H1 (cell line): ENCODE results near the gene GLG1. TPM values are rescaled to one million over a fixed set of nuclear protein-coding genes. Genes with fewer than 3 reads are reported as not detected.

ENCODE experiments used
- CTCF ChIA-PET: fragments of 300-600 bp; sonication (Branson Sonifier 250); formaldehyde crosslinking; loops from one replicate; lab custom pipeline; 2021; ENCODE audit not compliant: partially characterized antibody; lab: Charles Lee
- POLR2A ChIA-PET: fragments of 300-600 bp; sonication (Branson Sonifier 250); formaldehyde crosslinking; loops from one replicate; lab custom pipeline; 2021; ENCODE audit warnings: inconsistent platforms; ENCODE audit not compliant: partially characterized antibody; lab: Charles Lee
- DNase-seq, 2 experiments: peaks; one replicate each; pipeline versions ENCODE4 v3.0.0 to v3.0.0-alpha.2; 2010 to 2022; ENCODE audit warnings: low spot score in 2 of 2, low read depth in 1 of 2, mixed read lengths in 1 of 2
- FAIRE-seq: peaks from 2 replicates; lab custom pipeline; 2011; peaks lifted over from hg19 to GRCh38; lab: Jason Lieb, UNC
- H2AFZ ChIP-seq: 2 replicates; pipeline ENCODE4 v1.8.1; 2012; ENCODE audit warnings: low read length, inconsistent platforms
- H2AK5ac ChIP-seq: 2 replicates; pipeline ENCODE4 v1.6.1; 2013; ENCODE audit warnings: low read depth, low read length
- H2BK120ac ChIP-seq: replicated peaks from 2 replicates; pipeline ENCODE3; 2013; ENCODE audit warnings: low read depth, low read length, inconsistent platforms
- H2BK12ac ChIP-seq: 2 replicates; pipeline ENCODE4 v1.6.1; 2013; ENCODE audit warnings: low read depth, low read length
- H2BK15ac ChIP-seq: 2 replicates; pipeline ENCODE4 v1.6.1; 2013; ENCODE audit warnings: low read length
- H2BK20ac ChIP-seq: 2 replicates; pipeline ENCODE4 v1.6.1; 2013; ENCODE audit warnings: low read length
- H2BK5ac ChIP-seq: 2 replicates; pipeline ENCODE4 v1.6.1; 2013; ENCODE audit warnings: low read depth, low read length
- H3K14ac ChIP-seq: 2 replicates; pipeline ENCODE4 v1.6.1; 2013; ENCODE audit warnings: inconsistent platforms; ENCODE audit not compliant: insufficient read length
- H3K18ac ChIP-seq: 2 replicates; pipeline ENCODE4 v1.6.1; 2013; ENCODE audit warnings: low read length; ENCODE audit errors: extremely low read depth
- H3K23ac ChIP-seq: 2 replicates; pipeline ENCODE4 v1.6.1; 2013; ENCODE audit warnings: inconsistent platforms; ENCODE audit not compliant: insufficient read length
- H3K23me2 ChIP-seq: 2 replicates; pipeline ENCODE4 v1.6.1; 2013; ENCODE audit warnings: low read depth, low read length
- H3K27ac ChIP-seq: 2 replicates; pipeline ENCODE4 v1.6.1; 2011; ENCODE audit warnings: low read depth, low read length, inconsistent platforms
- H3K27me3 ChIP-seq, 4 experiments: replicated peaks in 1 of 4; 1 replicate in 1 of 4; 2 replicates in 3 of 4; pipeline versions ENCODE4 v1.6.1 to v1.8.1; 2011 to 2013; ENCODE audit warnings: low read length in 3 of 4, mild to moderate bottlenecking in 3 of 4, inconsistent platforms in 2 of 4, mixed read lengths in 2 of 4, moderate library complexity in 1 of 4; ENCODE audit not compliant: control insufficient read depth in 3 of 4, insufficient read depth in 3 of 4; ENCODE audit errors: extremely low read depth in 1 of 4
- H3K36me3 ChIP-seq, 4 experiments: 2 replicates each; pipeline versions ENCODE4 v1.6.1 to v1.8.1; 2011 to 2013; ENCODE audit warnings: mild to moderate bottlenecking in 4 of 4, low read length in 3 of 4, moderate library complexity in 2 of 4, control low read depth in 1 of 4, inconsistent platforms in 1 of 4; ENCODE audit not compliant: insufficient read depth in 4 of 4, control insufficient read depth in 2 of 4
- H3K4ac ChIP-seq: replicated peaks from 2 replicates; pipeline ENCODE3; 2013; ENCODE audit warnings: low read length, low read depth, mixed read lengths, inconsistent platforms; ENCODE audit not compliant: insufficient read length
- H3K4me1 ChIP-seq, 4 experiments: replicated peaks in 1 of 4; 1 replicate in 1 of 4; 2 replicates in 3 of 4; pipeline versions ENCODE4 v1.6.1 to v1.8.1; 2011 to 2013; ENCODE audit warnings: low read length in 3 of 4, inconsistent platforms in 2 of 4, mixed read lengths in 1 of 4; ENCODE audit not compliant: insufficient read depth in 4 of 4, control insufficient read depth in 3 of 4
- H3K4me2 ChIP-seq, 2 experiments: 2 replicates each; pipeline versions ENCODE4 v1.6.1 to v1.8.1; 2011 to 2013; ENCODE audit warnings: low read depth in 2 of 2, low read length in 2 of 2, control low read depth in 1 of 2, inconsistent platforms in 1 of 2, mild to moderate bottlenecking in 1 of 2; ENCODE audit not compliant: insufficient read depth in 1 of 2
- H3K4me3 ChIP-seq, 4 experiments: fragments of 200-600, 300-600 bp in 1 of 4; sonication (generic), shearing (Covaris generic), sonication (Bioruptor Twin) in 1 of 4; 2 replicates each; pipeline versions ENCODE4 v1.5.1 to v1.8.1; 2011 to 2016; ENCODE audit warnings: low read length in 4 of 4, low read depth in 3 of 4, control low read depth in 2 of 4, inconsistent platforms in 2 of 4, mild to moderate bottlenecking in 2 of 4, mixed read lengths in 1 of 4, moderate library complexity in 1 of 4; ENCODE audit not compliant: insufficient read depth in 2 of 4; ENCODE audit errors: extremely low read depth in 1 of 4
- H3K56ac ChIP-seq: replicated peaks from 2 replicates; pipeline ENCODE3; 2013; ENCODE audit warnings: low read depth, mild to moderate bottlenecking, mixed read lengths, low read length, inconsistent platforms; ENCODE audit not compliant: insufficient read length
- H3K79me1 ChIP-seq: 2 replicates; pipeline ENCODE4 v1.6.1; 2013; ENCODE audit warnings: low read depth, low read length, control low read depth
- H3K79me2 ChIP-seq, 2 experiments: 2 replicates each; pipeline versions ENCODE4 v1.6.1 to v1.8.1; 2012 to 2013; ENCODE audit warnings: low read length in 2 of 2, mild to moderate bottlenecking in 2 of 2, inconsistent platforms in 1 of 2; ENCODE audit not compliant: insufficient read depth in 2 of 2, control insufficient read depth in 1 of 2
- H3K9ac ChIP-seq, 4 experiments: replicated peaks in 1 of 4; 1 replicate in 1 of 4; 2 replicates in 3 of 4; pipeline versions ENCODE4 v1.6.1 to v1.8.1; 2011 to 2013; ENCODE audit warnings: low read depth in 3 of 4, low read length in 3 of 4, control low read depth in 2 of 4, mild to moderate bottlenecking in 2 of 4, moderate library complexity in 2 of 4, inconsistent platforms in 1 of 4; ENCODE audit errors: extremely low read depth in 1 of 4
- H3K9me3 ChIP-seq, 2 experiments: 2 replicates each; pipeline versions ENCODE4 v1.6.1 to v1.8.1; 2012 to 2013; ENCODE audit warnings: mild to moderate bottlenecking in 2 of 2, moderate library complexity in 2 of 2, control low read depth in 1 of 2, inconsistent platforms in 1 of 2, low read depth in 1 of 2, low read length in 1 of 2, mixed read lengths in 1 of 2; ENCODE audit not compliant: insufficient read depth in 2 of 2
- H4K20me1 ChIP-seq, 2 experiments: replicated peaks in 1 of 2; 2 replicates each; pipeline versions ENCODE3 to v1.8.1; 2011 to 2013; ENCODE audit warnings: inconsistent platforms in 2 of 2, low read length in 2 of 2, mild to moderate bottlenecking in 1 of 2; ENCODE audit not compliant: insufficient read depth in 2 of 2, control insufficient read depth in 1 of 2
- H4K5ac ChIP-seq: 2 replicates; pipeline ENCODE4 v1.6.1; 2013; ENCODE audit warnings: low read length, low read depth, mixed read lengths, inconsistent platforms; ENCODE audit not compliant: insufficient read length
- H4K8ac ChIP-seq: 2 replicates; pipeline ENCODE4 v1.8.0; 2013; ENCODE audit warnings: mild to moderate bottlenecking, moderate library complexity, low read length, inconsistent platforms; ENCODE audit not compliant: insufficient read depth; ENCODE audit errors: extremely low read depth
- H4K91ac ChIP-seq: replicated peaks from 2 replicates; pipeline ENCODE3; 2013; ENCODE audit warnings: low read length, mixed read lengths, inconsistent platforms; ENCODE audit not compliant: insufficient read length
- CREB1 ChIP-seq: IDR thresholded peaks from 2 replicates; pipeline ENCODE4 v1.6.1; 2012; ENCODE audit warnings: inconsistent platforms
- GABPA ChIP-seq: IDR thresholded peaks from 2 replicates; pipeline ENCODE4 v1.6.1; 2011; ENCODE audit warnings: mild to moderate bottlenecking, low read length, moderate library complexity, borderline replicate concordance; ENCODE audit not compliant: insufficient read depth
- NRF1 ChIP-seq: IDR thresholded peaks from 2 replicates; pipeline ENCODE4 v1.6.1; 2011; ENCODE audit warnings: mild to moderate bottlenecking, low read depth, low read length, improper control_type of control experiment
- POU5F1 ChIP-seq: IDR thresholded peaks from 2 replicates; pipeline ENCODE4 v1.6.1; 2011; ENCODE audit warnings: low read depth, mild to moderate bottlenecking, low read length, moderate library complexity
- RNF2 ChIP-seq: fragments of 200-900, 300-1000 bp; sonication (generic); IDR thresholded peaks from 2 replicates; pipeline ENCODE4 v1.7.1; 2016; ENCODE audit warnings: borderline replicate concordance, low read depth, mild to moderate bottlenecking, antibody characterized with exemption, low read length; ENCODE audit not compliant: poor library complexity, severe bottlenecking; ENCODE audit errors: missing control alignments
- SAP30 ChIP-seq: fragments of 300-600 bp; sonication (generic); IDR thresholded peaks from 2 replicates; pipeline ENCODE4 v1.7.1; 2012; ENCODE audit warnings: low read length, moderate library complexity, mild to moderate bottlenecking, inconsistent platforms; ENCODE audit not compliant: insufficient read depth, insufficient replicate concordance
- SUZ12 ChIP-seq: fragments of 200-600 bp; sonication (generic); IDR thresholded peaks from 2 replicates; pipeline ENCODE4 v1.6.1; 2012; ENCODE audit warnings: mild to moderate bottlenecking, inconsistent platforms, low read length, moderate library complexity, mixed read lengths
- ZNF274 ChIP-seq: IDR thresholded peaks from 2 replicates; pipeline ENCODE4 v1.7.0; 2012; ENCODE audit warnings: low read length, borderline replicate concordance; ENCODE audit errors: extremely low read depth
- WGBS, 2 experiments: shearing (Covaris generic) in 1 of 2; methylation state at CpG; one replicate each; pipeline versions ENCODE4 v1.1.6 to v1.1.7; 2013 to 2015; ENCODE audit warnings: low lambda C conversion rate in 2 of 2, mixed read lengths in 2 of 2, inconsistent platforms in 1 of 2, low coverage in 1 of 2, missing lambda C conversion rate in 1 of 2; ENCODE audit not compliant: insufficient replicate concordance in 2 of 2, insufficient coverage in 1 of 2, insufficient read length in 1 of 2; ENCODE audit errors: extremely low coverage in 1 of 2, missing lambda C conversion rate in 1 of 2; 5-methylcytosine and 5-hydroxymethylcytosine counted together
- polyA plus RNA-seq, 7 experiments: library from polyadenylated mRNA; depleted of rRNA in 3 of 7; stranded (reverse) in 5 of 7; unstranded in 2 of 7; fragments of >200 nt in 5 of 7; fragments of 200-250 nt in 2 of 7; gene quantifications; 1 replicate in 5 of 7; 2 replicates in 1 of 7; 4 replicates in 1 of 7; pipeline versions ENCODE4 v1.2.1 to v1.2.3, GENCODE V29; 2011 to 2013; ENCODE audit warnings: missing spikeins in 2 of 7, mixed read lengths in 2 of 7
- total RNA-seq: library from RNA; stranded (reverse); fragmentation: NEBNext Ultra II Directional; extraction: Animal tissue kit (Norgen Biotek cat#: 25700); gene quantifications from 2 replicates; pipeline ENCODE4 v1.2.1, GENCODE V29; 2021
- TF ChIP-seq, protein P1 (sequence below): IDR thresholded peaks from 2 replicates; pipeline ENCODE4 v1.6.1; 2012; ENCODE audit warnings: low read length, inconsistent platforms

GLG1 gene
- total and polyA plus RNA-seq, 2 of the 8 experiments (the other 6 are each of a cell fraction or from before 2014, with no cell fraction given), result 53.4 to 139 TPM

DNA sequence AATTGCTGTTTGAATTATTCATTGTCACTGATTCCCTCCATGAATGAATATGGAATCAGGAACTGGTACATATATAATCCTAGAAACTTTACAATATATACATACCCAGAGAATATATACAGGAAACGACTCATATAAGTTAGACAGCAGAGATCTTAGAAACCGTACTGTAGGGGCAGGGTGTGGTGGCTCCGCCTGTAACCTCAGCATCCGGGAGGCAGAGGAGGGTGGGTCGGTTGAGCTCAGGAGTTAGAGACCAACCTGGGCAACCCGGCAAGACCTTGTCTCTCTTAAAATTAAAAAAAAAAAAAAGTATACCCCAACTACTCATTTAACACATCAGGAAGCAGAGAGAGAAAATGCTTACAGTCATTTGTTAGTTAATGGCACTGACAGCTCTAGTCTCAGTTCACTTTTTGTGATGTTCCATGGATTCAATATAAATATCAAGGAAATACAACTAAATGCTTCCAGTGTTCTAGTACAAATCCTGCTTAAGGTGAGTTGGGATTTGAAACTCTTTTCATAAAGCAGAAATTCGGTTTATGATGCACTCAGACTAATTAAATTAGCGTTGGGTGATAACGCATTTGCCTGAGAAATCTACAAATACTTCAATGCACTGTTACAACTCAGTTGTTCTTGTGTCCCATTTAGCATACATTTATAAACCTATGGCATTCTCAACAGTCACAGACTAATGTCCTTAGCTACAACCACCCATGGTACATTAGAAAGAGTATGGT lies 5.6 kb downstream of the GLG1 start:
- Histone ChIP-seq H4K5ac (no peak overlapping the region), H2BK120ac (no peak overlapping the region), H3K4me2 (no peak overlapping the region), H3K4ac (no peak overlapping the region), H4K8ac (no peak overlapping the region), H3K27ac (no peak overlapping the region), H3K79me1 (peaks cover 3% of the 10 kb centered on the region; the same call in 1 of the 2 replicates), H3K4me1 (peaks cover 0 to 2% (median 0%) of the 10 kb centered on the region in 4 experiments; a peak in 3 of 7 replicates), H3K14ac (no peak overlapping the region), H3K9ac (no peak overlapping the region), H2BK12ac (no peak overlapping the region), H3K9me3 (no peaks in the 10 kb centered on the region), H3K27me3 (no peaks in the 10 kb centered on the region), H2AFZ (no peak overlapping the region), H4K91ac (no peak overlapping the region), H3K56ac (no peak overlapping the region), H2BK5ac (no peak overlapping the region), H3K18ac (no peak overlapping the region), H2AK5ac (no peak overlapping the region), H4K20me1 (peaks cover 7 to 9% of the 10 kb centered on the region in 2 experiments), H3K4me3 (no peak overlapping the region), H3K36me3 (no peaks in the 10 kb centered on the region), H2BK15ac (no peak overlapping the region), H2BK20ac (no peak overlapping the region), H3K23me2 (peaks cover 3% of the 10 kb centered on the region; the same call in 1 of the 2 replicates), H3K79me2 (peaks cover 25 to 96% of the 10 kb centered on the region in 2 experiments), H3K23ac (no peak overlapping the region)
- ChIA-PET CTCF (interaction anchor here (1.2 kb wide), 1 partner anchor 16 kb away, joined by 4 read pairs; no protein-coding TSS in a partner anchor), POLR2A (interaction anchor here (0.8 to 1.3 kb wide), 3 partner anchors 11 to 25 kb away, joined by 3 to 4 read pairs (median 3); no protein-coding TSS in a partner anchor)
- DNase-seq (no peak), FAIRE-seq (no peak)
- WGBS, 2 experiments, result 87% methylated on average over 9 of the region's 9 CpGs; no CpG with 5 or more reads in 1 of the 2 experiments
- TF ChIP-seq CREB1 (no peak), RNF2 (no peak), SAP30 (no peak), ZNF274 (no peak), NRF1 (no peak), GABPA (no peak), SUZ12 (no peak), POU5F1 (no peak)
- TF ChIP-seq, protein P1, sequence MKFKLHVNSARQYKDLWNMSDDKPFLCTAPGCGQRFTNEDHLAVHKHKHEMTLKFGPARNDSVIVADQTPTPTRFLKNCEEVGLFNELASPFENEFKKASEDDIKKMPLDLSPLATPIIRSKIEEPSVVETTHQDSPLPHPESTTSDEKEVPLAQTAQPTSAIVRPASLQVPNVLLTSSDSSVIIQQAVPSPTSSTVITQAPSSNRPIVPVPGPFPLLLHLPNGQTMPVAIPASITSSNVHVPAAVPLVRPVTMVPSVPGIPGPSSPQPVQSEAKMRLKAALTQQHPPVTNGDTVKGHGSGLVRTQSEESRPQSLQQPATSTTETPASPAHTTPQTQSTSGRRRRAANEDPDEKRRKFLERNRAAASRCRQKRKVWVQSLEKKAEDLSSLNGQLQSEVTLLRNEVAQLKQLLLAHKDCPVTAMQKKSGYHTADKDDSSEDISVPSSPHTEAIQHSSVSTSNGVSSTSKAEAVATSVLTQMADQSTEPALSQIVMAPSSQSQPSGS, result no peak
